ACC112 (cell line): ENCODE measurements around the gene GABBR2.

Experiments used
- H2AFZ ChIP-seq: fragments of 200-600 bp; sonication (generic); one replicate; pipeline ENCODE4 v1.6.0; 2017; ENCODE audit warnings: antibody characterized with exemption, low read length; ENCODE audit not compliant: unreplicated experiment
- H3K27ac ChIP-seq: fragments of 200-600 bp; sonication (generic); 2 replicates; pipeline ENCODE4 v1.5.1; 2014; ENCODE audit warnings: low read depth, mild to moderate bottlenecking, antibody characterized with exemption, low read length, moderate library complexity
- H3K27me3 ChIP-seq: fragments of 200-600 bp; sonication (generic); 2 replicates; pipeline ENCODE4 v1.6.1; 2014; ENCODE audit warnings: mild to moderate bottlenecking, antibody characterized with exemption, low read length, moderate library complexity, mixed read lengths; ENCODE audit not compliant: insufficient read depth
- H3K36me3 ChIP-seq: fragments of 200-600 bp; sonication (generic); 2 replicates; pipeline ENCODE4 v1.6.1; 2016; ENCODE audit warnings: mild to moderate bottlenecking, antibody characterized with exemption, low read length, moderate library complexity, mixed read lengths; ENCODE audit not compliant: insufficient read depth
- H3K4me1 ChIP-seq: fragments of 200-600 bp; sonication (generic); one replicate; pipeline ENCODE4 v1.6.1; 2016; ENCODE audit warnings: low read length, mixed read lengths; ENCODE audit not compliant: insufficient read depth, unreplicated experiment, control insufficient read depth
- H3K4me3 ChIP-seq: fragments of 200-600 bp; sonication (generic); 2 replicates; pipeline ENCODE4 v1.5.1; 2014; ENCODE audit warnings: mild to moderate bottlenecking, low read depth, low read length
- H3K79me2 ChIP-seq: fragments of 200-600 bp; sonication (generic); one replicate; pipeline ENCODE4 v1.6.0; 2016; ENCODE audit warnings: low read length; ENCODE audit not compliant: control insufficient read depth, unreplicated experiment, insufficient read depth

GABBR2 gene

GRCh38 chr9:98484162-98484561 lies 224.6 kb downstream of the GABBR2 start:
- Histone ChIP-seq H3K27ac (no peak overlapping the region), H3K4me3 (no peak overlapping the region), H3K79me2 (no peaks in the 10 kb centered on the region), H3K36me3 (no peaks in the 10 kb centered on the region), H3K4me1 (peaks cover 13% of the 10 kb centered on the region), H3K27me3 (no peaks in the 10 kb centered on the region), H2AFZ (no peak overlapping the region)

GRCh38 chr9:98482226-98482625 lies 226.5 kb downstream of the GABBR2 start:
- Histone ChIP-seq H3K27me3 (no peaks in the 10 kb centered on the region), H3K27ac (no peak overlapping the region), H2AFZ (no peak overlapping the region), H3K36me3 (no peaks in the 10 kb centered on the region), H3K4me1 (no peaks in the 10 kb centered on the region), H3K4me3 (no peak overlapping the region), H3K79me2 (no peaks in the 10 kb centered on the region)

GRCh38 chr9:98481676-98482075 lies 227.1 kb downstream of the GABBR2 start:
- H3K4me1 ChIP-seq = no peaks in the 10 kb centered on the region
- no peaks in the 10 kb centered on the region for H3K79me2 ChIP-seq
- H3K27me3 ChIP-seq = no peaks in the 10 kb centered on the region
- no peak overlapping the region for H3K4me3 ChIP-seq
- no peaks in the 10 kb centered on the region for H3K36me3 ChIP-seq
- H2AFZ ChIP-seq = no peak overlapping the region
- H3K27ac ChIP-seq = no peak overlapping the region

GRCh38 chr9:98479967-98480847 lies 228.5 kb downstream of the GABBR2 start:
- Histone ChIP-seq H3K79me2 (no peaks in the 10 kb centered on the region), H3K27me3 (no peaks in the 10 kb centered on the region), H3K4me1 (no peaks in the 10 kb centered on the region), H3K27ac (no peak overlapping the region), H3K4me3 (no peak overlapping the region), H3K36me3 (no peaks in the 10 kb centered on the region), H2AFZ (no peak overlapping the region)

- H3K27ac ChIP-seq = no peak overlapping the region
- no peaks in the 10 kb centered on the region for H3K79me2 ChIP-seq
- no peaks in the 10 kb centered on the region for H3K27me3 ChIP-seq
- no peaks in the 10 kb centered on the region for H3K4me1 ChIP-seq
- no peak overlapping the region for H3K4me3 ChIP-seq
- H2AFZ ChIP-seq = no peak overlapping the region
- no peaks in the 10 kb centered on the region for H3K36me3 ChIP-seq
Observed at GRCh38 chr9:98479449-98479848, 229.3 kb downstream of the GABBR2 start.

GRCh38 chr9:98477884-98478283 lies 230.9 kb downstream of the GABBR2 start:
- H3K27ac ChIP-seq = no peak overlapping the region
- no peak overlapping the region for H3K4me3 ChIP-seq
- H3K27me3 ChIP-seq = no peaks in the 10 kb centered on the region
- no peaks in the 10 kb centered on the region for H3K79me2 ChIP-seq
- H3K36me3 ChIP-seq = no peaks in the 10 kb centered on the region
- H3K4me1 ChIP-seq = no peaks in the 10 kb centered on the region
- no peak overlapping the region for H2AFZ ChIP-seq

- H3K4me3 ChIP-seq = no peak overlapping the region
- H3K27ac ChIP-seq = no peak overlapping the region
- no peaks in the 10 kb centered on the region for H3K79me2 ChIP-seq
- no peaks in the 10 kb centered on the region for H3K27me3 ChIP-seq
- no peaks in the 10 kb centered on the region for H3K4me1 ChIP-seq
- no peaks in the 10 kb centered on the region for H3K36me3 ChIP-seq
- no peak overlapping the region for H2AFZ ChIP-seq
Observed at GRCh38 chr9:98472216-98472615, 236.5 kb downstream of the GABBR2 start.

GRCh38 chr9:98471185-98471584 lies 237.6 kb downstream of the GABBR2 start:
- Histone ChIP-seq H2AFZ (no peak overlapping the region), H3K27me3 (no peaks in the 10 kb centered on the region), H3K27ac (no peak overlapping the region), H3K4me1 (no peaks in the 10 kb centered on the region), H3K79me2 (no peaks in the 10 kb centered on the region), H3K36me3 (no peaks in the 10 kb centered on the region), H3K4me3 (no peak overlapping the region)

- Histone ChIP-seq H3K79me2 (no peaks in the 10 kb centered on the region), H2AFZ (no peak overlapping the region), H3K27ac (no peak overlapping the region)
Observed at GRCh38 chr9:98468567-98469239, 240.0 kb downstream of the GABBR2 start.

GRCh38 chr9:98465799-98466198 lies 242.9 kb downstream of the GABBR2 start:
- H3K27me3 ChIP-seq = no peaks in the 10 kb centered on the region
- H3K36me3 ChIP-seq = no peaks in the 10 kb centered on the region
- no peak overlapping the region for H2AFZ ChIP-seq
- H3K4me3 ChIP-seq = no peak overlapping the region
- no peaks in the 10 kb centered on the region for H3K4me1 ChIP-seq
- no peak overlapping the region for H3K27ac ChIP-seq
- H3K79me2 ChIP-seq = no peaks in the 10 kb centered on the region

More at GRCh38 chr9:98468567-98469239, 240.0 kb downstream of the GABBR2 start:
- Histone ChIP-seq H3K36me3 (no peaks in the 10 kb centered on the region), H3K27me3 (no peaks in the 10 kb centered on the region), H3K4me3 (no peak overlapping the region), H3K4me1 (no peaks in the 10 kb centered on the region)
